HG03095 (cell line): ENCODE results near the gene ASAP2.

ENCODE experiments used
- ATAC-seq: cut with Tn5 transposase; IDR thresholded peaks from one replicate; pipeline ENCODE4 v1.9.1; 2021; ENCODE audit warnings: moderate library complexity; ENCODE audit not compliant: unreplicated experiment

The ASAP2 gene

DNA sequence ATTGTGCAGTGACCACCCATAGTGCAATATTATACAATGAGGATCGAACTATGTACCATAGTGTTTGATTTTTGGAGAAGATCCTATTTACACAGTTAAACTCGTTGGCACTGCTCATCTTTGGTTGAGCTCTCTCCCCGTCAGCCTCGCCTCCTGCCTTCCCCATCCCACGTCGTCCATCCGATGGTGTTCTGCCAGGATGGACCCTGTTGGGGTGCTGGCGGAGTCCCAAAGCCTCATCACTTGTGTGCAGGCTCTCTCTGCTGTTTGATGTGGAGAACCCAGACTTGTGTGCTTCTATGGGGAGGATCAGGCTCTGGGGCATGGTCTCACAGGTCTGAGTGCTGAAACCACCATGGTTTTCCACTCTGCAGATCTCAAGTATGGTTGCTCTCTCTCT lies 131.3 kb downstream of the ASAP2 start:
- no peak for ATAC-seq

DNA sequence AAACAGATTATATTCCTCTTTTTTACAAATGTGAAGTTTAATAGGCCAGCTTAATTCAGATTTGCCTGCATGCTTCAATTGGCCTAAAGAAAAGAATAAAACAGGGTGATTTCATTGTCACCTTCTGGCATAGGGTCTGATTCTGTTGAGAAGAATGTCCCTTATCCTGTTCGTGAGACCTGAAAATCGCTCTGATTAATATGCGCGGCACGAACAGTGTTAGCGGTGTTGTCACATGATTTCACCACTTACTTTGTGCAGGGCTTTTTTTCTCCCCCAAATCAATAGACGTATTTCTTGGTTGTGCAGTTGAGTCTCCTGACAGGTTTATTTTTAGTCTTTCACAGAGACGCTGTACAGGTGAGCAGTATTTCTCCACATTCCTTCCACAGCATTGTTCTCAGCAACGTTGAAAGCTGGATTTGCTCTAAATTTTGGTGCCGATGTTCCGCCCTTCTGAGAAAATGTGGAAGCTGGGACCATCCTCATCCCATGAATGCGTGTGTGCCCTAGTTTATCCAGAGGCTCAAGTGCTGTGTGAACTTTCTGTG lies 134.8 kb downstream of the ASAP2 start:
- no peak for ATAC-seq

DNA sequence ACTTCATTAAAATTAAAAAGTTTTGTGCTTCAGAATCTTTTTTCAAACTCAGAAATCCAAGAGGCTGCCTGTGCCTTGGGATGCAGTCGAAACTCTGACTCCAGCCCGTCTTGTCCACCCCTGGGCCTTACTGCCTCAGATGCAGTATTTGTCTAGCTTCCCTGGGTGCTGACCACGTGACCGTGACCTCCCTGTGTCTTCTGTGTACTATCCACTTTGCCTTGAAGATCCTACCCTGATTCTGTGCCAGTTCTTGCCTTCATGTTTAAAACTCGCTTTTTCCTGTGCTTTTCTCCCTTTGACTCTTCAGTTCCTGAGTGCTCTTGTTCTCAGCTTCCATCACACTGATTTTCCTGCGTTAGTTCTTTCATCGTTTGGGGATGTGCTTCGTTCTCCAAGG lies 136.0 kb downstream of the ASAP2 start:
- ATAC-seq = no peak

DNA sequence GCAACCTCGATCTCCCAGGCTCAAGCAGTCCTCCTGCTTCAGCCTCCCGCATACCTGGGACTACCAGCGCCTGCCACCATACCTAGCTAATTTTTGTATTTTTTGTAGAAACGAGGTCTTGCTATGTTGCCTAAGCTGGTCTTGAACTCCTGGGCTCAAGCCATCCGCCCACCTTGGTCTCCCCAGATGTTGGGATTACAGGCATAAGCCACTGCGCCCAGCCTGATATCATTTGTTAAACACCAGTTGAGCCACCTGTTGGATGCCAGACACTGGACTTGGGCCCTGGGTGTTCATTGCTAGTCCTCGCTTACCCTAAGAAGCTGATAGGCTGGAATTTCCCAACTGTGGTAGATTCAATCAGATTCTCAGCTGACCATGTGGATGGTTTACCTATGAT lies 136.9 kb downstream of the ASAP2 start:
- ATAC-seq = no peak

DNA sequence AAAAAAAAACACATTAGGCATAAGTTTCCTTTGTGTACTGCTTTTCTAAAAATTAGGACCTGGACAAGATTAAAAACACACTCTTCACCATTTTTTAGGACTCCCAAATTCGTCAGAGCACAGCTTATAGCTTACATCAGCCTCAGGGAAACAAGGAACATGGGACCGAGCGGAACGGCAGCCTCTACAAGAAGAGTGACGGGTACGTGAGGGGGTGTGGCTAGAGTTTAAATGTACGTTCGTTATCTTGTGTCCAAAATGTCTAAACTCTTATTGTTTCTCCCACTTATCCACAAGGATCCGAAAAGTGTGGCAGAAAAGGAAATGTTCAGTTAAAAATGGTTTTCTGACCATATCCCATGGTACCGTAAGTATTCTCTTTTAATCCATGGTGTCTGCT lies 137.8 kb downstream of the ASAP2 start:
- ATAC-seq = no peak

DNA sequence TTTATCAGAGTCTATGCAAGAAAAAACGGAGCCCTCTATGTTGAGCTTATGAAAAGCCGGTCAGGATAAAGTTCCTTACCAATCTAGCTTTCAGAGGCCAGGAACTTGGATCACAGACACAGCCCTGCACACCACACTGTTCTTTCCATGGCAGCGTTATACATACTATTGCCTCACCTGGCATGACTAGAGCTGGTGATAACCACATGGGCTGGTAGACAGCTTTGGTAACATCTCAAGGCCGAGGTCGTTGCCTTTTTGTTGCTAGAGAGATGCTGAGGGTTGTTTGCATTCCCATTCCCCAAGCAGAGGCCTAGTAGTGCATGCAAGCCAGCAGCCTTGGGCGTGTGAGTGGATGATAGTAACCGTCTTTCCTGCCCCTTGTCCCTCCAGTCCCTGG lies 138.7 kb downstream of the ASAP2 start:
- no peak for ATAC-seq

DNA sequence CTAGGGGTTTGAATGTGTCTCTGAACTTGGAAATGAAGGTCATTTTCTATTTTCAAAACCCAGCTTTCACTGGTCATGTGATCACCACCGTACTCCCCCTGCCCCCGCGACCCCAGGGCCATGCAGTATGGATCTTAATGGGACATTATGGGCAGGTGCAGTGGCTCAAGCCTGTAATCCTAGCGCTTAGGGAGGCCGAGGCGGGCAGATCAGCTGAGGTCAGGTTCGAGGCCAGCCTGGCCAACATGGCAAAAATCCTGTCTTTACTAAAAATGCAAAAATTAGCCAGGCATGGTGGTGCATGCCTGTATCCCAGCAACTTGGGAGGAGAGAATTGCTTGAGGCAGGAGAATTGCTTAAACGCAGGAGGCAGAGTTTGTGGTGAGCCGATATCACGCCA lies 139.4 kb downstream of the ASAP2 start:
- no peak for ATAC-seq

DNA sequence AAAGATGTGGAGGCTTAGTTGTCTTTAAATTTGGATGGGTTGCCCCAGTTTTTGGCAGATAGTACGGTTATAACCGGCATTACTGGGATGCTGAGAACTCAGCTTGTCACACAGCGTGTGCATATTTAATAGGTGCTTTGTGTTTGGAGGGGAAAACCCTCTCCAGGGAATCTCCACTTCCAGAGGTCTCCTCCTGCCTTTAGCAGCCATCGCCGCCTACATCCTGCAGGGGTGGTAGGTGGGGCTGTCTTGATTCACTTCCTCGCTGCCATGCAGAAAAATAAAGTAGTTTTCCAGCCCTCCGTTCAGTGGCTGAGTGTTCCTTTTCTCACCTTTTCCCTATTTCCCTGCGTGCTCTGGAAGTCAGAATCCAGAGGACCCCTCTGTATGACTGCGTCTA lies 140.3 kb downstream of the ASAP2 start:
- no peak for ATAC-seq

DNA sequence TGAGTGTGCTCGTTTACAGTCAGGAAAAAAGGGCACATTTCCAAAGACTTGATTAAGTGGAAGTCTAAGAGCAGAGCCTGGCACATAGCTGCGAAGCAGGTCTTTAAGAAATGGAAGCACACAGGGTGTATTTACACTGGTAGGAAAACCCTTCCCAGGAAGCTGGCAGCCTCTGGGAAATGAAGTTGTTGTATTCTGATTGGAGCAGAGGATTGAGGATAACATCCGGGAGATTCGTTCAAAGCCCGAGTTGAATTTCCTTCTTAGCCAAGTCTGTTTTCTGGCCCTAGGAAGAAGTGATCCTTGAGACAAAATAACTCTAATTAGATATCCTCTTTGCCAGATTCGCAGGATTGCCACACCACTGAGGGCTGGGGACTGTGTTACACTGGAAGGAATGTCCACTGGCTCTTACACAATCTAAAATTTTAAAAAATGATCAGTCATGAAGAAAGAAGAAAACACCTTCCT lies 140.8 kb downstream of the ASAP2 start:
- ATAC-seq = no peak

DNA sequence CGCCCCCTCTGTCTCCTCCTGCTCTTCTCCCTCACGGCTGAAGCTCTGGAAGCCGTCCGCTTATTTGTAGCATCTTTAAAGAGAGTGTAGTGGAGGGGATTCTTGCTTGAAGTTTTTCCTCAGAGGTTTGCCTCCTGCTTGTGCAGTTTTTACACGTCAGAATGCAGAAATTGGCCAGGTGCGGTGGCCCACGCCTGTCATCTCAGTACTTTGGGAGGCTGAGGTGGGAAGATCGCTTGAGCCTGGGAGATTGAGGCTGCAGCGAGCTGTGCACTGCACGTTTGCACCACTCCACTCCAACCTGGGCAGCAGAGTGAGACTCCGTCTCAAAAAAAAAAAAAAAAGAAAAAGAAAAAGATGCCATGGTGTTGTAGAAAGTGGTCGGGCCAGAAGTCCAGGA lies 147.7 kb downstream of the ASAP2 start:
- no peak for ATAC-seq

DNA sequence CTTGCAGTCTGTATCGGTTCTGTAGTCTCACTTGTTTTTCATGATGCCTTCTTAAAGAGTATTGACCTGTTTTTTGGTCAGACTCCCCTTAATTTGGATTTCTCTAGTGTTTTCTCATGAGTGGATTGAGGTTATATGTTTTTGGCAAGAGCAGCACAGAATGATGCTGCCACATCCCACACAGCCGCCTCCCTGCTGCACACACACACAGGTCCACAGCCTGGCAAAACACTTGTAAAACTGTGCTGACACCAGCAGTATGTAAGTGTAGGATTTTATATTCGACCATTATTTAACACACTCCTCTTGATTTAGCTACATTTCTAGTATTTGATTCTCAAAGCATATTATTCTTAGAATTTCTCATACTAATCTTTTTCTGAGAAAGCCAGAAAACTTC lies 148.7 kb downstream of the ASAP2 start:
- no peak for ATAC-seq

DNA sequence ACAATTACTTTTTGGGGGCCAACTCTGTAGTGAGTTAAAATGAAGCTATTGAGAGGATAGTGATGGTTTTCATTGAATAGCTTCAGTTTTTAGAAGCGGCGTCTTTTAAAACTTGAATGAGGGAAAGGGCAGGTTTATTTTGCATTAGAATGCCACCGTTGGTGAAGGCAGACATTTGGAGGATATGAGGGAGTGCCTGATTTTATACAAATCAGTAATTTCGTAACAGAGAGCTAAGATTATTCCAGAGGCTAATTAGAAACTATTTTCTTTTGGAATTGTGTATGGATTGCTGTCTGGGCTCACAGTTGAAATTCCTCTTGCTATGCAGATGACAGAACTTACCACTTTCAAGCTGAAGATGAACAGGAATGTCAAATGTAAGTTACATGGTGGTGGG lies 149.1 kb downstream of the ASAP2 start:
- ATAC-seq = no peak

DNA sequence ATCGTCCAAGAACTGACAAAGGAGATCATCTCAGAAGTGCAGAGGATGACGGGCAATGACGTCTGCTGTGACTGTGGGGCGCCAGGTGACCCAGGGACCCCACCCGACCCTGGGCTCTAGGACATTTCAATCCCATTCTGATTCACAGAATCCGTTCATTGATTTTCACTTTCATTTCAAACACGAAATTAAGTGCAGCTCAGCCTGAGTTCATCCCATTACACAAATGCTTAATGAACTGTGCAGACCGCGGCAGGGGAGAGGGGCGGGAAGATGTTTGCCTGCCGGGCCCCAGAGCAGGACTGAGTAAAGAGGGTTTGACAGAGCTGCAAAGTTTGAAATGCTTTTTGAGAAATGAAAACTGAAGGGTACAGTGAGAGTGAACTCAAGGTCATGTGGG lies 149.6 kb downstream of the ASAP2 start:
- no peak for ATAC-seq

DNA sequence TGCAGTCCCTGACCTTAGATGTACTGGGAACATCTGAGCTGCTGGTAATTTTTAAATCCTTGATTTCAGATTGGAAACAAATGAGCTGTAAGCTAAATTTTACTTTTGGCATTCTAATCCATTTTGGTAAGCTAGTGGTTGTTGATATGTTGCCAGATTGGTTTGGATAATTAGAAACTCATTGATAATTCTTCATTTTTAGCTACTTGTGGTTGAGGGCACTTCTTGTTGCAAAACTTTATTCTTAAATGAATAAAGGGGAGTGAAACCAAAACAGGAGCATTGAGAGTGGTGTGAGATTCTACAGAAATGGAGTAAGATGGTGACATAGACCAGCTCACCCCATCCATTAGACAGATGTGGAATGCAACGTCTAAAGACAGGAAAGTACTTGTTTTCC lies 152.2 kb downstream of the ASAP2 start:
- no peak for ATAC-seq

DNA sequence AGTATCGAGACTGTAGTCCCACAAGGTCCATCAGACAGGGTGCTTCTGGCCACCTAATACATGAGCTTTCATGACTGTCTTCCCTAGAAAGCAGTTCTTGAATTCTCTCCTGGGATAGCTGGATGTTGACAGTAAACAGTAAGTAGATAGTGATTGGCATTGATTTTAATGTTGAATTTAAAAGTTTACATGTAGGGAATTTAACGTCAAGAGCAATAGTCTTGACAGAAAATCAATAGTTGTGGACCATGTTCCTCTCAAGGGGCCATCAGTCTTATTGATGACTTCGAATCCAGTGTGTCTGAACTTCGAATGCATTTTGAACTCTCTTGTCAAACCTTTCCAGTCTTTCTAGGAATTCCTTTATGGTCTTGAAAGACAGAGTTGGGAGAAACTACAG lies 152.9 kb downstream of the ASAP2 start:
- ATAC-seq = no peak

DNA sequence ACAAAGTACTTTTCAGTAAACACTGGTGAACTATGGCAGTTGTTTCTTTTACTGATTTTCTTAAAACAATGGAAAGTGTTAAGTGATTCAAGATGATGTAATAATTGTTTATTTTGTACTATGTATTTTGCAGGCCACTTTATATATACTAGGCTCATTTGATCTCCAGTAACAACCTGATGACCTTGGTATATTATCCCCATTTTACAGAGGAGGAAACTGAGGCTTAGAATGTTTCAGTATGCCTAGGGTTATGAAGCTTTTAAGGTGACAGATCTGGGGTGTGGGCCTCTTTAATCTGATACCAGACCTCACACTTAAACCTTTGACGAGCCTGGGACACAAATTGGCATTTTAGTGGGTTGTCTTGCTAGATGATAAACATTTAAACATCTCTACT lies 153.5 kb downstream of the ASAP2 start:
- no peak for ATAC-seq

DNA sequence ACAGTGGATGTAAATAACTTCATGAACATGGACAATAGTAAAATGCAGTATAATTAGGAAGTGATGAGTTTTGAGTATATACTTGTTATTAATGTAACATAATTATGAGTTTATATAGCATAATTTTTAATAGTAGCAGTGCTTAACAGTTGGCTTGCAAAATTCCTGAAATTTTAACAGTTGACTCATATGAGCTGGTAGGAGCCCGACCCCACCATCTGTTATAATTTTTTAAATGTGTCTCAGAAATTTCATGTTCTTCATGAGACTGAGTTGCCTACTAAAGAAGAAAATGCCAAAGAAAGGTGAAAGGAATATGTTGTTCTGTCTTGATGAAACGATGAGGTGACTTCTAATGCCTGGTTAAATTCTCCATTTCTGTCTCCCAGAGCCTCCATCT lies 154.1 kb downstream of the ASAP2 start:
- ATAC-seq = no peak

DNA sequence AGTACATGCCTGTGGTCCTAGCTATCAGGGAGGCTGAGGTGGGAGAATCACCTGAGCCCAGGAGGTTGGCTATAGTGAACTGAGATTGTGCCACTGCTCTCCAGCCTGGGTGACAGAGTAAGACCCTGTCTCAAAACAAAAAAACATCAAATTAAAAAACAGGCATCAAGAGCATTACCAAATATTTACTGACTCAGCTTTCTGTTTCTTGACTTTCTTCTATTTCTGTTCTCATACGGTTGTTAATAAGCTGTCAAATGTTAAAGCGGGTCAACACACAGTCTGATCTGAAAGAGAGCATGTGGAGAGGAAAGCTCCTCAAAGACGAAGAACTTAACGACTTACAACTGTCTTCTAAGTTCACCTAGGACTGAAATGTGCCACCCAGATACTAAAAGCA lies 157.8 kb downstream of the ASAP2 start:
- no peak for ATAC-seq

DNA sequence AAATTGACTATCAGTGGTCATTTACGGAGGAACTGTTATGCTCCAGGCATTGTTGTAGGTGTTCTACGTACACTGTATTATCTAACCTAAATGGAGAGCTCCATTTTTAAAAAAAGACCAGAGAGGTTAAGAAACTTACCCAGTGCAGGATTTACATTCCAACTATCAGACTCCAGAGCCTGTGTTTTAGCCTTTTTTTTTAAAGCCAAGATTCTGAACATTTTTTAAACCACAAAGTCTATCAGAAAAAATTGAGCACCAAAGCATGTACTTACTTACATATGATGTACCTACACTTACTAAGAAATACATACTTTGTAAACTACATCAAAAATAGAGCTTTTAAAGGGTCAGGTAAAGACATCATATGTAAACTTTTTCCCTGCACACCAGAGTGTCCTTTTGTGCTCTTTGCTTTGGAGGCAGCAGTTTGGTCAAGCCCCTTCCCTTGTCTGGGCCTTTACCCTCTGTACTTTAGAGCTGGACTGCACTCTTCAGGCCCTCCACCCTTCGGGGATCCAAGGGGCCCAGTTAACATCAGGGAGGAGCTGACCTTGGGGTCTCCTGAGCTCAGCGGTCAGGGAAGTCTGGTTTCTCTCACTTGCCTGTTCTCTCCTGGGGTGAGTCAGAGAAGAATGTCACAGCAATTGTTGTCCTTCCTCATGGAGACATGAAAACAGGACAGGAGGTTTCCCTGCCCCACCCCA lies 158.3 kb downstream of the ASAP2 start:
- no peak for ATAC-seq

DNA sequence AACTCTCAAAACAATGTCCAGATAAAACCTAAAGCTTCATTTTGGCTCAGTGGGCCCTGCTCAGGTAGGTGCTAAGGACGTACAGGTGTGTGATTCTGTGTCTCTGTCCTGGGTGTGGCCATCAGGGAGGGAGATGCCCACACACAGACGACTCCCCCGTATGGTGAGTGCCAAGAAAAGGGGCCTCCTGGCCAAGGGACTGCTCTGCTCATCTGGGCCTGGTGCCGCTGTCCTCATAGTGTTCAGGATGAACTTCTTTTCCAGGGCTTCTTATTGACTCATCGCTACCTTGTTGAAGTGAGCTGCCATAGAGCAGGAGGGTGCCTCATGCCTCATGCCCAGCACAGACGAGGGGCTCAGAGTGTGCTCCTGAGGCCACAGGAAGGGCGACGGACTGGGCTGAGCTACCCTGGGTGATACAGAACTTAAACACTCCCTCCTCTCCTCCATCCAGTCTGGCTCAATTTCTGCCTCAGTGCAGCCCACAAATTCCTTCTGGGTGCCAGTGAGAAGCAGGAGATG lies 158.9 kb downstream of the ASAP2 start:
- no peak for ATAC-seq

DNA sequence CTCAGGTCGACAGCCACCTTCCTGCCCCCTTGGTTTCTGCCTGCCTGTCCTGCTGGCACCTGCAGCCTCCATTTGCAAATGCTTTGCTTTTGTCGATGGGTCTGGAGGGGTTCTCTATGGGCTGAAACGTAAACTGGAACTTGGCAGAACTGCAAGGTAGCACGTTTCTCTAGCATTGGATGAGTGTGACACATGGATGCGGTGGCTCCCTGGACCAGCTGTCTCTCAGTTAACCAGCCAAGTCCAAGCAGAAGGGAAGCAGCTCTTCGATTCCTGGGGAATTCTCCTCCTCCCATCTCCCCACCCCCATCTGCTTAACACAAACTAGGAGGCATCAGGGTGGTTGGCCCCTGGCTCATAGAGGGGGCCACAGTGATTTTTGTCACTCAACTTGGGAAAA lies 159.4 kb downstream of the ASAP2 start:
- ATAC-seq = no peak

DNA sequence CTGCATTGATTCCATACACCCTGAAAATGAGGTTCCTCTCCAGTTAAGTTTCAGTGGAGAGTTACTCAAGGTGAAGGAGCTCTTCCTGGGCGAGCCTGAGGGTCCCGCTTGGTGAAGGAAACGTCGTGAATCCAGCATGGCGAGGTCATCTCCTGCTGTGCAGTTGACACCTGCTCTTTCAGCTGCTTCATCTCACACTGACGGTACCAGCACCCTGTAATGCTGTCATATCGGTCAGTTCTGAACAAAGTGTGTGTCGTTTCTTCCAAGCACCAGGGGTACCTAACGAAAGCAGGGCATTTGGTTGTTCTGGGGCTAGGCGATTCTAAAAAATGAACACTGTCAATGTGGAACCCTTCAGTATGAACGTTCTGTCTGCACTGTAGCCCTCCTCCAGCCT lies 164.1 kb downstream of the ASAP2 start:
- no peak for ATAC-seq

DNA sequence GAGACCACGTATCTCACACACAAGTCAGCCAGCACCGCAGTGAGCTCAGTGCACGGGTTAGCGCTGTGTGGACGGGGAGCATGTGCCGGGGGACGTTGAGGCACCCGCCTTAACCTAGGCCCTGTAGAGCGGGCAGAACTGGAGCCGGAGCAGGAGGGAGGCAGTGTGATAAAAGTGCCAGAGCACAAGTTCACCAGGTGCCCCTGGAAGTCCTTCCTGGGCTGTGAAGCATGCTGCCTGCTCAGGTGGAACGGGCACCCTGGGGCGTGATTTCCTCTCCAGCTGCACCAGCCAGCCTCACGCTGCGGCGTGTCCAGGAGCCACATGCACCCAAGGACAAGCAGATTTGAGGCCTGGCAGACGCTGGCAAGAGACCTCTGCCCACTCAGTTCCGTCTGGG lies 166.4 kb downstream of the ASAP2 start:
- no peak for ATAC-seq
